ENCODE measurements around the gene ACAP3. TPM values are rescaled to one million over a fixed set of nuclear protein-coding genes. Genes with fewer than 3 reads are reported as not detected.

ACAP3 gene
- total and polyA plus RNA-seq, 4 donors = 2.7 to 24.8 (median 15.0) TPM

DNA sequence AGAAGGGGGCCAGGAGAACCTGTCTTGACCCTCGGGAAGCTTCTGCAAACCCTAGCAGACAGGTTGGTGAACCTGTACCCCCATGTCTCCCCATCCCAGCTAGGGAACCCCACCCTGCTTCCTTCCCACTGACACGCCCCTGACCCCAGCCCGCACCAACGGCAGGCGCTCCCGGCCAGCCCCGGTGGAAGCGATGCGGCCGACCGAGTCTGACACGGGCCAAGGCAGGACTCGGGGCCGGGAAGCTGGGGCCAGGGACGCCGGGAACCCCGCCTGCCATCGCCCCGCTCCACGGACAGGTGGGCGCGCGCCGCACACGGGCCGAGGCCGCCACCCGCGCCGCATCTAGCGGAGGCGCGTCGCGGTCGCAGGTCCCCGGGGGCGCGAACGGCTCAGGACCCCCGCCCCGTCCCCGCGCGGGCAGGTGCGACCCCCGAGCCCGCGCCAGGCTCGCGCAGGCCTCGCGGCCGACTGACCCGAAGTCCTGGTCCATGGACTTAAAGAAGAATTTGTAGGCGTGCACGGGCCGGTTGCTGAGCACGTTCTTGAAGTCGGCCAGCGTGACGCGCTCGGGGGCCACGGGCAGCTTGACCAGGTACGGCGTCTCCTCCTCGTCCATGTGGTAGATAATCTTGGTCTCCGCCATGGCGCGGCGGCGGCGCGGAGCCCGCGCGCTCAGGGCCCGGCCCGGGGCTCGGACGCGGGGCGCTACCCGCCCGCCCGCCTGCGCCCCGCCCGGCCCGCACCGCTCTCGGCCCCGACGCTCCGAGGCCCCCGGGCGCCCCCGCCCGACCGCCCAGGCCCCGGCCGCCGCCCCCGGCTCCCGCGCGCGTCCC is 40.9 kb upstream of the ACAP3 start:
- DNase-seq (ENCODE audit: low spot score) = no peak
- H3K4me3 ChIP-seq (ENCODE audit: low read depth in 1 of 3, low read length in 3 of 3) = peak overlapping the region; percentile 39 to 94 (median 79)
- H3K27ac ChIP-seq (ENCODE audit: low read depth in 1 of 2, low read length in 2 of 2) = peak overlapping the region; percentile 64 to 87
- WGBS = under 1% methylated on average over 109 of the region's 109 CpGs
- peak overlapping the region; percentile 74 to 75 for H3K9ac ChIP-seq (ENCODE audit: low read depth in 1 of 2, low read length in 2 of 2)
- H3K9me3 ChIP-seq (ENCODE audit: control insufficient read depth in 4 of 4, low read length in 3 of 4) = no peaks in the 10 kb centered on the region
- peaks cover 34 to 65% (median 49%) of the 10 kb centered on the region in 4 donors for H3K4me1 ChIP-seq (ENCODE audit: control insufficient read depth in 4 of 4, insufficient read depth in 4 of 4, low read length in 3 of 4)
- peaks cover 0 to 2% (median 0%) of the 10 kb centered on the region in 4 donors for H3K27me3 ChIP-seq (ENCODE audit: control insufficient read depth in 4 of 4, insufficient read depth in 4 of 4, low read length in 3 of 4)
- no peaks in the 10 kb centered on the region for H3K36me3 ChIP-seq (ENCODE audit: control insufficient read depth in 4 of 4, insufficient read depth in 3 of 4, low read depth in 1 of 4, low read length in 3 of 4)
- TF ChIP-seq EGR1 (IDR thresholded peaks at IDR 0.05; ENCODE audit: low read depth in 2 of 2) (no peak), RXRA (IDR thresholded peaks at IDR 0.05) (no peak), JUND (IDR thresholded peaks at IDR 0.05) (no peak), FOXA1 (IDR thresholded peaks at IDR 0.05) (no peak), YY1 (IDR thresholded peaks at IDR 0.05) (no peak), TAF1 (conservative IDR thresholded peaks at IDR 0.05) (no peak), NR2F2 (IDR thresholded peaks at IDR 0.05) (no peak), GABPA (IDR thresholded peaks at IDR 0.05 in 1 of 2, conservative IDR thresholded peaks at IDR 0.05 in 1 of 2) (no peak), HNF4G (IDR thresholded peaks at IDR 0.05) (no peak), SP1 (IDR thresholded peaks at IDR 0.05) (no peak), FOXA2 (IDR thresholded peaks at IDR 0.05) (no peak)
- TF ChIP-seq, protein P1, sequence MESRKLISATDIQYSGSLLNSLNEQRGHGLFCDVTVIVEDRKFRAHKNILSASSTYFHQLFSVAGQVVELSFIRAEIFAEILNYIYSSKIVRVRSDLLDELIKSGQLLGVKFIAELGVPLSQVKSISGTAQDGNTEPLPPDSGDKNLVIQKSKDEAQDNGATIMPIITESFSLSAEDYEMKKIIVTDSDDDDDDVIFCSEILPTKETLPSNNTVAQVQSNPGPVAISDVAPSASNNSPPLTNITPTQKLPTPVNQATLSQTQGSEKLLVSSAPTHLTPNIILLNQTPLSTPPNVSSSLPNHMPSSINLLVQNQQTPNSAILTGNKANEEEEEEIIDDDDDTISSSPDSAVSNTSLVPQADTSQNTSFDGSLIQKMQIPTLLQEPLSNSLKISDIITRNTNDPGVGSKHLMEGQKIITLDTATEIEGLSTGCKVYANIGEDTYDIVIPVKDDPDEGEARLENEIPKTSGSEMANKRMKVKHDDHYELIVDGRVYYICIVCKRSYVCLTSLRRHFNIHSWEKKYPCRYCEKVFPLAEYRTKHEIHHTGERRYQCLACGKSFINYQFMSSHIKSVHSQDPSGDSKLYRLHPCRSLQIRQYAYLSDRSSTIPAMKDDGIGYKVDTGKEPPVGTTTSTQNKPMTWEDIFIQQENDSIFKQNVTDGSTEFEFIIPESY (IDR thresholded peaks at IDR 0.05) = no peak
- TF ChIP-seq, protein P2, sequence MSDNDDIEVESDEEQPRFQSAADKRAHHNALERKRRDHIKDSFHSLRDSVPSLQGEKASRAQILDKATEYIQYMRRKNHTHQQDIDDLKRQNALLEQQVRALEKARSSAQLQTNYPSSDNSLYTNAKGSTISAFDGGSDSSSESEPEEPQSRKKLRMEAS (IDR thresholded peaks at IDR 0.05) = no peak
- TF ChIP-seq, protein P3, sequence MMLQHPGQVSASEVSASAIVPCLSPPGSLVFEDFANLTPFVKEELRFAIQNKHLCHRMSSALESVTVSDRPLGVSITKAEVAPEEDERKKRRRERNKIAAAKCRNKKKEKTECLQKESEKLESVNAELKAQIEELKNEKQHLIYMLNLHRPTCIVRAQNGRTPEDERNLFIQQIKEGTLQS (IDR thresholded peaks at IDR 0.05) = no peak
- TF ChIP-seq, protein P4, sequence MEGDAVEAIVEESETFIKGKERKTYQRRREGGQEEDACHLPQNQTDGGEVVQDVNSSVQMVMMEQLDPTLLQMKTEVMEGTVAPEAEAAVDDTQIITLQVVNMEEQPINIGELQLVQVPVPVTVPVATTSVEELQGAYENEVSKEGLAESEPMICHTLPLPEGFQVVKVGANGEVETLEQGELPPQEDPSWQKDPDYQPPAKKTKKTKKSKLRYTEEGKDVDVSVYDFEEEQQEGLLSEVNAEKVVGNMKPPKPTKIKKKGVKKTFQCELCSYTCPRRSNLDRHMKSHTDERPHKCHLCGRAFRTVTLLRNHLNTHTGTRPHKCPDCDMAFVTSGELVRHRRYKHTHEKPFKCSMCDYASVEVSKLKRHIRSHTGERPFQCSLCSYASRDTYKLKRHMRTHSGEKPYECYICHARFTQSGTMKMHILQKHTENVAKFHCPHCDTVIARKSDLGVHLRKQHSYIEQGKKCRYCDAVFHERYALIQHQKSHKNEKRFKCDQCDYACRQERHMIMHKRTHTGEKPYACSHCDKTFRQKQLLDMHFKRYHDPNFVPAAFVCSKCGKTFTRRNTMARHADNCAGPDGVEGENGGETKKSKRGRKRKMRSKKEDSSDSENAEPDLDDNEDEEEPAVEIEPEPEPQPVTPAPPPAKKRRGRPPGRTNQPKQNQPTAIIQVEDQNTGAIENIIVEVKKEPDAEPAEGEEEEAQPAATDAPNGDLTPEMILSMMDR (IDR thresholded peaks at IDR 0.05; ENCODE audit: low read depth, low read length, missing input control) = no peak

DNA sequence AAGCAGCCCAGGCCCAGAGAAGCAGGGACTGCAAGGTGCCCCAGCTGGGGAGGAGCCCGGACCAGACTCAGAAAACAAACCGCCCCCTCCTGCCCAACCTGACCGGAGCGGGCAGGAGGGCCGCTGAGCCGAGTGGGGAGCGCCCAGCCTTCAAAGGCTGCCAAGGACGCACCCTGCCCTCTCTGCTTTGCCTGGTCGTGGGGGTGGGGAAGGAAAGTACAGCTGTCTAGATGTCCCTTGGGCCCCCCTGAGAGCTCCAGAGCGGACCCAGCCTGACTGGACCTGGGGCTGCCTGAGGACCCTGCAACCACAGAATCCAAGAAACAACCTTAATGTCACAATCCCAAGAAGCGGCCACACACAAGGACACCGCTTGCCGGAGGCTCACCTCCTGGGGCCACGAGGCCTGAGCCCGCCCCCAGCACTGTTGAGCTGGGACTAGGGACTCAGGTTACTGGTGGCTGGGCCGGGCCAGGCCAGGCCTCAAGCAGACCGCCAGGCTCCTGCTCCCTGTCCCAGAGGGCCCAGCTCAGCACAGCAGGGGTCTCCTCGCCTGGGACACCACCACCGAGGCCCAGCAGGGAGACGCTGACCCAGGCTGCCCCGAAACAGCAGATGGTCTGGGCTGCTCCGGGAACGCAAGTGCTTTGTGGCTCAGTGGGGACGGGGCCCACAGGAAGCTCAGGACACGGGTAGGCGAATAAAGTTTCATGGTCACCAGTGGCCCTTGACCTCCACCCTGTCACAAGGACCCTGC is 40.1 kb upstream of the ACAP3 start:
- peak overlapping the region; percentile 64 to 87 for H3K27ac ChIP-seq (ENCODE audit: low read depth in 1 of 2, low read length in 2 of 2)
- peak overlapping the region; percentile 74 to 75 for H3K9ac ChIP-seq (ENCODE audit: low read depth in 1 of 2, low read length in 2 of 2)
- peaks cover 0 to 2% (median 0%) of the 10 kb centered on the region in 4 donors for H3K27me3 ChIP-seq (ENCODE audit: control insufficient read depth in 4 of 4, insufficient read depth in 4 of 4, low read length in 3 of 4)
- H3K9me3 ChIP-seq (ENCODE audit: control insufficient read depth in 4 of 4, low read length in 3 of 4) = no peaks in the 10 kb centered on the region
- H3K4me3 ChIP-seq (ENCODE audit: low read depth in 1 of 3, low read length in 3 of 3) = peak overlapping the region; percentile 39 to 94 (median 79)
- WGBS = 20% methylated on average over 26 of the region's 26 CpGs
- H3K36me3 ChIP-seq (ENCODE audit: control insufficient read depth in 4 of 4, insufficient read depth in 3 of 4, low read depth in 1 of 4, low read length in 3 of 4) = no peaks in the 10 kb centered on the region
- no peak for DNase-seq (ENCODE audit: low spot score)
- H3K4me1 ChIP-seq (ENCODE audit: control insufficient read depth in 4 of 4, insufficient read depth in 4 of 4, low read length in 3 of 4) = peaks cover 34 to 71% (median 53%) of the 10 kb centered on the region in 4 donors
- TF ChIP-seq EGR1 (IDR thresholded peaks at IDR 0.05; ENCODE audit: low read depth in 2 of 2) = no peak
- TF ChIP-seq, protein P2 (IDR thresholded peaks at IDR 0.05) = no peak
- no peak for TF ChIP-seq JUND (IDR thresholded peaks at IDR 0.05)
- no peak for TF ChIP-seq TAF1 (conservative IDR thresholded peaks at IDR 0.05)
- no peak for TF ChIP-seq HNF4G (IDR thresholded peaks at IDR 0.05)
- TF ChIP-seq FOXA2 (IDR thresholded peaks at IDR 0.05) = no peak
- no peak for TF ChIP-seq RAD21 (IDR thresholded peaks at IDR 0.05)
- TF ChIP-seq, protein P4 (IDR thresholded peaks at IDR 0.05; ENCODE audit: low read depth, low read length, missing input control) = no peak
- peak; percentile 37 to 49 for TF ChIP-seq RXRA (IDR thresholded peaks at IDR 0.05)
- peak; percentile 40 to 66 for TF ChIP-seq HNF4A (conservative IDR thresholded peaks at IDR 0.05)
- no peak for TF ChIP-seq YY1 (IDR thresholded peaks at IDR 0.05)
- peak; percentile 6 for TF ChIP-seq SP1 (IDR thresholded peaks at IDR 0.05)
- TF ChIP-seq NR2F2 (IDR thresholded peaks at IDR 0.05) = no peak
- peak in 1 of 2 donors; percentile 43 for TF ChIP-seq GABPA (IDR thresholded peaks at IDR 0.05 in 1 of 2, conservative IDR thresholded peaks at IDR 0.05 in 1 of 2)
- TF ChIP-seq, protein P1 (IDR thresholded peaks at IDR 0.05) = no peak

Measured in liver (tissue), 9 donors.